Stimulated activated effector memory CD8-positive, alpha-beta T cell treated with anti-CD3 and anti-CD28 coated beads, Interleukin-12 subunit alpha, Interleukin-12 subunit beta, amount 100 ng/mL, for 72 hours (primary cell): Measurements from ENCODE around the gene GGNBP2.
A peak's percentile ranks its signal among the peaks of the same experiment; 100 is the strongest.
"Not testable (repeated sequence)": the region's sequence is repeated elsewhere in the genome, so short reads cannot be mapped to it uniquely, and the experiment has no call there.

Experiments used
- ATAC-seq: fragments of 150-1000 bp; cut with Tn5 transposase; 2 replicates; pipeline ENCODE4 v1.10.0; 2021
- DNase-seq, 2 donors: peaks; one replicate each; pipeline ENCODE4 v3.0.0; 2021 to 2022; ENCODE audit warnings: low spot score in 2 of 2
- H3K27ac Mint-ChIP-seq: one replicate; pipeline ENCODE4 v1.8.0; 2022; ENCODE audit warnings: mild to moderate bottlenecking, mixed read lengths
- H3K36me3 Mint-ChIP-seq: one replicate; pipeline ENCODE4 v1.8.0; 2022; ENCODE audit warnings: mild to moderate bottlenecking, mixed read lengths
- H3K4me1 Mint-ChIP-seq: one replicate; pipeline ENCODE4 v1.8.0; 2022; ENCODE audit warnings: mixed read lengths
- H3K4me3 Mint-ChIP-seq: one replicate; pipeline ENCODE4 v1.8.0; 2022; ENCODE audit warnings: mild to moderate bottlenecking, mixed read lengths
- H3K9me3 Mint-ChIP-seq: one replicate; pipeline ENCODE4 v1.8.0; 2022; ENCODE audit warnings: mixed read lengths

The GGNBP2 gene

GRCh38 chr17:36507266-36507665, 37.5 kb upstream of the GGNBP2 start:
- Mint-ChIP-seq H3K4me3 (no peak overlapping the region), H3K36me3 (peaks cover 59% of the 10 kb centered on the region), H3K27ac (no peak overlapping the region), H3K9me3 (no peaks in the 10 kb centered on the region), H3K4me1 (peaks cover 5% of the 10 kb centered on the region)
- DNase-seq (no peak), ATAC-seq (no peak)

- H3K4me3 Mint-ChIP-seq, H3K9me3 Mint-ChIP-seq, ATAC-seq, DNase-seq, H3K4me1 Mint-ChIP-seq: not testable (repeated sequence)
- peaks cover 54% of the 10 kb centered on the region for H3K36me3 Mint-ChIP-seq
- H3K27ac Mint-ChIP-seq, result peak overlapping the region; percentile 58
Observed at GRCh38 chr17:36508439-36508838, 36.3 kb upstream of the GGNBP2 start.

- Mint-ChIP-seq H3K4me1 (no peaks in the 10 kb centered on the region), H3K4me3 (no peak overlapping the region), H3K9me3 (no peaks in the 10 kb centered on the region), H3K36me3 (peaks cover 47% of the 10 kb centered on the region), H3K27ac (no peak overlapping the region)
- ATAC-seq (no peak), DNase-seq (no peak)
Observed at GRCh38 chr17:36509272-36509985, 35.3 kb upstream of the GGNBP2 start.

GRCh38 chr17:36510636-36511035, 34.1 kb upstream of the GGNBP2 start:
- H3K4me1 Mint-ChIP-seq, result no peaks in the 10 kb centered on the region
- peak overlapping the region; percentile 32 for H3K27ac Mint-ChIP-seq
- ATAC-seq (no peak), DNase-seq (no peak)
- H3K4me3 Mint-ChIP-seq, result no peak overlapping the region
- no peaks in the 10 kb centered on the region for H3K9me3 Mint-ChIP-seq
- peaks cover 38% of the 10 kb centered on the region for H3K36me3 Mint-ChIP-seq

GRCh38 chr17:36511216-36511615, 33.5 kb upstream of the GGNBP2 start:
- Mint-ChIP-seq H3K4me1 (no peaks in the 10 kb centered on the region), H3K4me3 (no peak overlapping the region), H3K36me3 (peaks cover 34% of the 10 kb centered on the region), H3K9me3 (no peaks in the 10 kb centered on the region), H3K27ac (no peak overlapping the region)
- ATAC-seq (no peak), DNase-seq (no peak)

- no peaks in the 10 kb centered on the region for H3K9me3 Mint-ChIP-seq
- H3K27ac Mint-ChIP-seq, result peak overlapping the region; percentile 1
- DNase-seq (no peak), ATAC-seq (no peak)
- peaks cover 36% of the 10 kb centered on the region for H3K36me3 Mint-ChIP-seq
- H3K4me1 Mint-ChIP-seq, result no peaks in the 10 kb centered on the region
- H3K4me3 Mint-ChIP-seq, result no peak overlapping the region
Observed at GRCh38 chr17:36512641-36513040, 32.1 kb upstream of the GGNBP2 start.

GRCh38 chr17:36514856-36515255, 29.9 kb upstream of the GGNBP2 start:
- no peaks in the 10 kb centered on the region for H3K4me1 Mint-ChIP-seq
- H3K27ac Mint-ChIP-seq, result no peak overlapping the region
- H3K9me3 Mint-ChIP-seq, result no peaks in the 10 kb centered on the region
- ATAC-seq (no peak), DNase-seq (no peak)
- H3K36me3 Mint-ChIP-seq, result peaks cover 55% of the 10 kb centered on the region
- no peak overlapping the region for H3K4me3 Mint-ChIP-seq

GRCh38 chr17:36515837-36516236, 28.9 kb upstream of the GGNBP2 start:
- Mint-ChIP-seq H3K36me3 (peaks cover 62% of the 10 kb centered on the region), H3K4me1 (no peaks in the 10 kb centered on the region), H3K4me3 (no peak overlapping the region), H3K27ac (peak overlapping the region; percentile 14), H3K9me3 (no peaks in the 10 kb centered on the region)
- DNase-seq (no peak), ATAC-seq (no peak)

- Mint-ChIP-seq H3K27ac (no peak overlapping the region), H3K9me3 (no peaks in the 10 kb centered on the region), H3K36me3 (peaks cover 100% of the 10 kb centered on the region), H3K4me3 (no peak overlapping the region), H3K4me1 (peaks cover 27% of the 10 kb centered on the region)
- DNase-seq (no peak), ATAC-seq (no peak)
Observed at GRCh38 chr17:36523113-36523512, 21.6 kb upstream of the GGNBP2 start.

GRCh38 chr17:36524428-36524876, 20.3 kb upstream of the GGNBP2 start:
- Mint-ChIP-seq H3K27ac (peak overlapping the region; percentile 41), H3K9me3 (no peaks in the 10 kb centered on the region), H3K4me3 (no peak overlapping the region), H3K36me3 (peaks cover 99% of the 10 kb centered on the region), H3K4me1 (peaks cover 28% of the 10 kb centered on the region)
- ATAC-seq (peak; percentile 71), DNase-seq (no peak)

GRCh38 chr17:36525113-36525512, 19.6 kb upstream of the GGNBP2 start:
- peaks cover 28% of the 10 kb centered on the region for H3K4me1 Mint-ChIP-seq
- H3K36me3 Mint-ChIP-seq, result peaks cover 99% of the 10 kb centered on the region
- peak overlapping the region; percentile 41 for H3K27ac Mint-ChIP-seq
- DNase-seq, result no peak
- H3K9me3 Mint-ChIP-seq, result no peaks in the 10 kb centered on the region
- H3K4me3 Mint-ChIP-seq, result no peak overlapping the region
- no peak for ATAC-seq

- H3K4me3 Mint-ChIP-seq, result no peak overlapping the region
- H3K27ac Mint-ChIP-seq, result no peak overlapping the region
- no peak for ATAC-seq
- no peaks in the 10 kb centered on the region for H3K9me3 Mint-ChIP-seq
- peaks cover 99% of the 10 kb centered on the region for H3K36me3 Mint-ChIP-seq
- H3K4me1 Mint-ChIP-seq, result peaks cover 28% of the 10 kb centered on the region
- no peak for DNase-seq
Observed at GRCh38 chr17:36525888-36526287, 18.8 kb upstream of the GGNBP2 start.

- ATAC-seq (no peak), DNase-seq (no peak)
- Mint-ChIP-seq H3K9me3 (no peaks in the 10 kb centered on the region), H3K4me3 (no peak overlapping the region), H3K27ac (peak overlapping the region; percentile 50), H3K36me3 (peaks cover 98% of the 10 kb centered on the region), H3K4me1 (peaks cover 37% of the 10 kb centered on the region)
Observed at GRCh38 chr17:36527621-36528250, 17.0 kb upstream of the GGNBP2 start.

GRCh38 chr17:36529121-36529520, 15.6 kb upstream of the GGNBP2 start:
- Mint-ChIP-seq H3K27ac (peak overlapping the region; percentile 63), H3K36me3 (peaks cover 98% of the 10 kb centered on the region), H3K9me3 (no peaks in the 10 kb centered on the region), H3K4me3 (no peak overlapping the region), H3K4me1 (peaks cover 50% of the 10 kb centered on the region)
- DNase-seq (no peak), ATAC-seq (no peak)

- Mint-ChIP-seq H3K9me3 (no peaks in the 10 kb centered on the region), H3K36me3 (peaks cover 88% of the 10 kb centered on the region), H3K4me3 (peak overlapping the region; percentile 98), H3K27ac (peak overlapping the region; percentile 21), H3K4me1 (peaks cover 35% of the 10 kb centered on the region)
- no peak for DNase-seq
- ATAC-seq, result no peak
Observed at GRCh38 chr17:36532435-36532975, 12.2 kb upstream of the GGNBP2 start.
